ENCODE data around the gene TCL1A. TPM values are rescaled to one million over a fixed set of nuclear protein-coding genes. Genes with fewer than 3 reads are reported as not detected.

Gene TCL1A
- total RNA-seq, 2 donors from 2014 or later, result not detected

DNA sequence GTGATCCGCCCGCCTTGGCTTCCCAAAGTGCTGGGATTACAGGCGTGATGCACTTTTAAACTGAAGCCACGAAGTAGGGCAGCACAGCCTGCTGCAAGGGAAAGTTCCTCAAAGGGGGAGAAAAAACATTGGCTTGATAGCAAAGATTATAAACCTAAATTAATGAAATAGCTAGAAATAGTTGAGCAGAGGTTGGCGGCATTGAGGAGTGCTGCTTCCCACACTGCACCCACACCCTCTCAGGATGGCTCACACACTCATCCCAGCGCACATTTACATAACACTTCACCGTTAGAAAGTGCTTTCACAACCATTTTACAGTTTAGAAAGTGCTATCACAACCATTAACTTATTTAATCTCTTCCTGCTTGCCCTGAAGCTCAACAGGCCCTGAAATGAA, 44.4 kb upstream of the TCL1A start:
- Histone ChIP-seq H3K4me1 (peaks cover 17% of the 10 kb centered on the region), H3K27ac (no peak overlapping the region), H3K36me3 (replicated peaks in 1 of 2; ENCODE audit: insufficient read depth in 1 of 2, low read depth in 2 of 2) (no peaks in the 10 kb centered on the region), H3K4me3 (no peak overlapping the region), H3K9me3 (no peaks in the 10 kb centered on the region), H3K27me3 (no peaks in the 10 kb centered on the region)
- ATAC-seq (no peak), DNase-seq (no peak)
- intact Hi-C loops (cut with DNase I), result no loop called here
- no peak for TF ChIP-seq POLR2A (IDR thresholded peaks at IDR 0.05)
- TF ChIP-seq, protein P1, sequence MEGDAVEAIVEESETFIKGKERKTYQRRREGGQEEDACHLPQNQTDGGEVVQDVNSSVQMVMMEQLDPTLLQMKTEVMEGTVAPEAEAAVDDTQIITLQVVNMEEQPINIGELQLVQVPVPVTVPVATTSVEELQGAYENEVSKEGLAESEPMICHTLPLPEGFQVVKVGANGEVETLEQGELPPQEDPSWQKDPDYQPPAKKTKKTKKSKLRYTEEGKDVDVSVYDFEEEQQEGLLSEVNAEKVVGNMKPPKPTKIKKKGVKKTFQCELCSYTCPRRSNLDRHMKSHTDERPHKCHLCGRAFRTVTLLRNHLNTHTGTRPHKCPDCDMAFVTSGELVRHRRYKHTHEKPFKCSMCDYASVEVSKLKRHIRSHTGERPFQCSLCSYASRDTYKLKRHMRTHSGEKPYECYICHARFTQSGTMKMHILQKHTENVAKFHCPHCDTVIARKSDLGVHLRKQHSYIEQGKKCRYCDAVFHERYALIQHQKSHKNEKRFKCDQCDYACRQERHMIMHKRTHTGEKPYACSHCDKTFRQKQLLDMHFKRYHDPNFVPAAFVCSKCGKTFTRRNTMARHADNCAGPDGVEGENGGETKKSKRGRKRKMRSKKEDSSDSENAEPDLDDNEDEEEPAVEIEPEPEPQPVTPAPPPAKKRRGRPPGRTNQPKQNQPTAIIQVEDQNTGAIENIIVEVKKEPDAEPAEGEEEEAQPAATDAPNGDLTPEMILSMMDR (IDR thresholded peaks at IDR 0.05), result no peak
- WGBS, 2 donors, result 86% methylated on average over 7 of the region's 7 CpGs

DNA sequence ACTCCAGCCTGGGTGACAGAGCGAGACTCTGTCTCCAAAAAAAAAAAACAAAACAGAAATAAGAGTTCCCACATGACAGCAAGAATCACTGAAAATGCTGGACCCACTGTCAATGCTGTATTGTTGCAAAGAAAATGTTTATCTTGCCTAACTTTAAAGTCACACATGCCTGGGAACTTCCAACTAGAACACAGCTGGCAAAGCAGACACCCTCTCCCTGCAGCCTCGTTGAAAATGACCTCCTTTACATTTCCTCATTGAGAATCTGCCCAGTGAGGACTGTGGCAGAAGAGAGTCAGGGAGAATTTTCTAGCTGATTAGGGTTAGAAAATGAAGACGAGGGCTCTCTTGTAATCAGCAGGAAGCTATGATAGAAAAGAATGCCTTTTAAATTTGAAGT, 42.8 kb upstream of the TCL1A start:
- WGBS, 2 donors, result 9 to 17% methylated on average over 3 of the region's 3 CpGs
- no peaks in the 10 kb centered on the region for H3K36me3 ChIP-seq (replicated peaks in 1 of 2; ENCODE audit: insufficient read depth in 1 of 2, low read depth in 2 of 2)

DNA sequence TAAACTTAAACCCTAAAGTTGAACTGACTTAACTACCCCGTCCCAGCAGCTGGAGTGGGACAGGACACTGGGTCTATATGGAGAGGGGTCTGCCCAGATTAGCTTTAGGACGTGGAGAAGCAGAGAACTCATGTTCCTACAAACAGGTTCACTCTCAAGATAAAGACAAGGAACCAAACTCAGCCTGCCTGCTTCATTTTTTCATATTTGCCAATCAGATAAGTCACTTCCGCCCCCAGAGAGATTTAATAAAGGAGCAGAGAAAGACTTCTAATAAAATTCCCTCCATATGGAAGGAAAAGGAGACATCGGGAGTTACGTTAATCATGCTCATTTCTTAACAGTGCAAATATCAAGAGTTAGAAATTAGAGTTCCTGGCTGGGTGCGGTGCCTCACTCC, 42.2 kb upstream of the TCL1A start:
- Histone ChIP-seq H3K27ac (peak overlapping the region; percentile 16 to 80 (median 47)), H3K36me3 (replicated peaks in 1 of 2; ENCODE audit: insufficient read depth in 1 of 2, low read depth in 2 of 2) (no peaks in the 10 kb centered on the region), H3K9me3 (no peaks in the 10 kb centered on the region), H3K27me3 (no peaks in the 10 kb centered on the region), H3K4me1 (peaks cover 17% of the 10 kb centered on the region), H3K4me3 (no peak overlapping the region)
- peak; percentile 30 for ATAC-seq
- TF ChIP-seq POLR2A (IDR thresholded peaks at IDR 0.05), result no peak
- TF ChIP-seq, protein P1 (IDR thresholded peaks at IDR 0.05), result no peak
- no peak for DNase-seq
- intact Hi-C loops (cut with DNase I), result no loop called here
- 42 to 54% methylated on average over 6 of the region's 6 CpGs for WGBS, 2 donors

More for the DNA sequence above, 42.8 kb upstream of the TCL1A start:
- Histone ChIP-seq H3K27ac (peak overlapping the region; percentile 16 to 80 (median 47)), H3K4me1 (peaks cover 17% of the 10 kb centered on the region), H3K27me3 (no peaks in the 10 kb centered on the region), H3K9me3 (no peaks in the 10 kb centered on the region), H3K4me3 (no peak overlapping the region)
- no peak for TF ChIP-seq POLR2A (IDR thresholded peaks at IDR 0.05)
- TF ChIP-seq, protein P1 (IDR thresholded peaks at IDR 0.05), result no peak
- intact Hi-C loops (cut with DNase I), result no loop called here
- DNase-seq, result peak; percentile 52 to 73 (median 70)
- peak; percentile 85 for ATAC-seq

DNA sequence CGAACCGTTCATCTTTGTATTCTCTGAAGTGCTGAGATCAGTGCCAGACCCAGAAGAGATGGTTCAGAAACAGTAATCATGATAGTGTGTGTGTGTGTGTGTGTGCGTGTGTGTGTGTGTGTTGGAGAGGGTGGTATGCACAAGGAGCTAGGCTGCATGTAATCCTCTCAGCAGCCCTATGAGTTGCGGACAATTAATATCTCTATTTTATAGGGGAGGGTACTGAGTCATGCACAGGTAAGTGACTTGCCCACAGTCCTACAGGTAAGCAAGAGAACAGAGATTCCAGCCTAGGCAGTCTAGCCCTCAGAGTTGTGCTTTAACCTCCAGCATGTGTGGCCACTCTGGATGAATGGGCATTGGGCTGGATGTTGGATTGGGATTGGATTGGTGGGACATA, 27.9 kb upstream of the TCL1A start:
- WGBS, 2 donors, result 67 to 94% methylated on average over 3 to 4 of the region's 4 CpGs
- H3K9me3 ChIP-seq, result no peaks in the 10 kb centered on the region
- intact Hi-C loops (cut with DNase I), result no loop called here
- no peak overlapping the region for H3K27ac ChIP-seq
- no peaks in the 10 kb centered on the region for H3K4me1 ChIP-seq
- no peak overlapping the region for H3K4me3 ChIP-seq
- H3K36me3 ChIP-seq (replicated peaks in 1 of 2; ENCODE audit: insufficient read depth in 1 of 2, low read depth in 2 of 2), result no peaks in the 10 kb centered on the region
- TF ChIP-seq POLR2A (IDR thresholded peaks at IDR 0.05), result no peak
- TF ChIP-seq, protein P1 (IDR thresholded peaks at IDR 0.05), result no peak
- ATAC-seq (no peak), DNase-seq (no peak)
- H3K27me3 ChIP-seq, result no peaks in the 10 kb centered on the region

DNA sequence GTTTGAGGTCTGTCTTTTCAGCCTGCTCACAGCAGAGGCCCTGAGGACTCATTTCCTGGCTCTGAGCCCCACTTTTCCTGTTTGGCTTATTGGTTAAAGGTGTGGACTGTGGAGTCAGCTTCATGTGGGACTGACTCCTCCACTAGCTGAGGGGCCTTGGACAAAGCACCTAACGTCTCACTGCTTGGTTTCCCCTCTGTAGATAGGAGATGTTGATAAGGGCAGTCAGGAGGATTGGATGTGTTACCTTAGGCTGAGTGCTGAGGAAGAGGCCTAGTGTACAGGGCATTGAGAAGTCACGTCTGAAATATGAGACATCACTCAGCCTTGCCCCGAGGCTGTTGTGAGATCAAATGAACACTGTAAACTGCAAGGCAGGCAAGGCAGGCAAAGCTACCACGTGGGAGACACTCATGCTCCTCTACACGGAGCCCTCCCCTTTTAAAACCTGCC, 27.1 kb upstream of the TCL1A start:
- H3K4me3 ChIP-seq, result no peak overlapping the region
- H3K9me3 ChIP-seq, result no peaks in the 10 kb centered on the region
- intact Hi-C loops (cut with DNase I), result no loop called here
- no peaks in the 10 kb centered on the region for H3K4me1 ChIP-seq
- H3K27ac ChIP-seq, result no peak overlapping the region
- H3K27me3 ChIP-seq, result no peaks in the 10 kb centered on the region
- no peaks in the 10 kb centered on the region for H3K36me3 ChIP-seq (replicated peaks in 1 of 2; ENCODE audit: insufficient read depth in 1 of 2, low read depth in 2 of 2)
- DNase-seq (no peak), ATAC-seq (no peak)
- TF ChIP-seq, protein P1 (IDR thresholded peaks at IDR 0.05), result no peak
- no peak for TF ChIP-seq POLR2A (IDR thresholded peaks at IDR 0.05)
- 33 to 43% methylated on average over 5 of the region's 5 CpGs for WGBS, 2 donors
